Activated CD4-positive, alpha-beta T cell treated with anti-CD3 and anti-CD28 coated beads, Interleukin-2, amount 50 U/mL, for 1 hour (primary cell): ENCODE data around the gene ZNF691.
"Not testable (repeated sequence)": the region's sequence is repeated elsewhere in the genome, so short reads cannot be mapped to it uniquely, and the experiment has no call there.

Source experiments
- DNase-seq: peaks from one replicate; pipeline ENCODE4 v3.0.0-alpha.2; 2020

ZNF691 gene

DNA sequence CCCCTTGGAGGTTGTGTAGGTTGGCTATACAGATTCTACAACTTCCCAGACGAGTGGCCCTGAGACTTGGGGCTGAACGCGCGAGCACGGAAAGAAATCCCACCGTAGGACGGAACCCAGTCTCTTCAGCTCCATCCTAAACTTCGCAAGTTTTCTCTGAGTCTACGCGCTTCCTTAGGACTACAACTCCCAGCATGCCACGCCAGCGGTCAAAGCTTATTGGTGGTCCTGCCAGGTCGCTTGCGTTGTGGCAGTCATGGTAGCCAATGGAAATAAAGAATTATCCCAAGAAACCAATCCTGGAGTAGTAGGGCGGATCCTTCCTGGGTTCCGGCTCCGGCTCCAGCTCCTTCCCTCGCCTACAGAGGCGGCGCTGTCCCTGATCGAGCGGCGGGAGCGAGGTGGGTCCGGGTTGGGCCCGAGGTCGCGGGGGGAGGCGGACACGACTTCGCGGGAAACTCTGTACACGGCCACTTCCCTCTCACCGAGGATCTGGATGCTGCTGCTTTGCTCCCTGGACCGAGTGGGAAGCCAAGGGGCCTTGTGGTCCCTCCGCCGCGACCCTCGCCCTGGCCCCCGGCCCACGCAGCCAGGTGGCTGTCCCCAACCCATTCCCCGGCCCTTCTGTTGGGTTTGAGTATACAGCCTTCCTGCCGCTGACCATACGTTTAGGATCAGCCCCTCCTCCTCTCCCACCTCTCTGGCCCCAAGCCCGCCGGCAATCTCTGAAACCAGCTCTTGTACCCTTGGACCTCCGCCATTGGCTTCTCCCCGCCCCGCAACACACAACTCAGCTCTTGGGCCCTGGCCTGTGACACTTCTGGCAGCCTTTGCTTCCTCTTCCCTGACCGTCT is at the start of gene ZNF691:
TSS of gene ZNF691 (plus strand) at position 357 of the 854 bp plus-strand sequence. CDS start 3,046 bp downstream, outside the sequence.
- DNase-seq, result peak; percentile 85

DNA sequence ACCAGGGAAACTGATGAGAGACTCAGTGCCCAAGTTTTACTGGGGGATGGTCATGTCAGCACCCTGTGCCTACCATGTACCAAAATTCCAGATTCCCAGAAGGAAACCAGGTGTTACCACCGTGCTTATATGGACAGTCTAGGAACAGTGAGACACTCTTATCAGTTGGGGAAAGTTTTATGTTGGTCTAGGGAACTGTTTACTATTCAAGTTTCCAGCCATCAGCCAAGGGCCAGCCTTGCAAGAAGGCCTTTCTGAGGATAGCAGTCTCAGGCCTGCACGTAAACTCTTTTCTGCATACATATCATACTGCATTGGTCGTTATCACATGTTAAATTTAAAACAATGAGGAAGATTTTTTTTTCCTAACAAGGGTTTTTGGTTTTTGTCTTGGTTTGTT is 49.0 kb upstream of the ZNF691 start:
- DNase-seq, result no peak

GRCh38 chr1:42797979-42798378 is 48.4 kb upstream of the ZNF691 start:
- no peak for DNase-seq

GRCh38 chr1:42801832-42802473 is 44.5 kb upstream of the ZNF691 start:
- DNase-seq, result no peak

GRCh38 chr1:42806171-42806570 is 40.2 kb upstream of the ZNF691 start:
- no peak for DNase-seq

DNA sequence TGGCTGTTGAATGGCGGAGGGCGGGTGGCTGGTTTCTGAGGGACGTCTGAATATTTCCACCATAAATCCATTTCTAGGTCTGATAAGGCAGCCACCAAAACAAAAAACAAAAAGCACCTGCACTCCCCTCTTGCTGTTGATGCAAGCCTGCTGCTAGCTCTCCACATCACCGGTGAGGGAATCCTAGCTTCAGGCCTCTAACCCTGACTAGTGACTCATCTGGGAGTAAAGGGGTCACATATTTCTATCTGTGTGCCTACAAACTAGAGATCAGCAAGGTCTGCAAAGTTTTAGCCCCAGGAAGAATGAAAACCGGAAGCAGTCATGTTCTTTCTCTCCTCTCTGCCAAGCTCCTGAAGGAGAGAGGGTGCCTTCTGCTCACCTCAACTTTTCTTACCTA is 39.8 kb upstream of the ZNF691 start:
- DNase-seq, result no peak

- no peak for DNase-seq
Measured at GRCh38 chr1:42807056-42807668, 39.3 kb upstream of the ZNF691 start.

GRCh38 chr1:42814815-42815214 is 31.6 kb upstream of the ZNF691 start:
- not testable (repeated sequence) for DNase-seq

- DNase-seq, result no peak
Measured at GRCh38 chr1:42815941-42816584, 30.4 kb upstream of the ZNF691 start.

DNA sequence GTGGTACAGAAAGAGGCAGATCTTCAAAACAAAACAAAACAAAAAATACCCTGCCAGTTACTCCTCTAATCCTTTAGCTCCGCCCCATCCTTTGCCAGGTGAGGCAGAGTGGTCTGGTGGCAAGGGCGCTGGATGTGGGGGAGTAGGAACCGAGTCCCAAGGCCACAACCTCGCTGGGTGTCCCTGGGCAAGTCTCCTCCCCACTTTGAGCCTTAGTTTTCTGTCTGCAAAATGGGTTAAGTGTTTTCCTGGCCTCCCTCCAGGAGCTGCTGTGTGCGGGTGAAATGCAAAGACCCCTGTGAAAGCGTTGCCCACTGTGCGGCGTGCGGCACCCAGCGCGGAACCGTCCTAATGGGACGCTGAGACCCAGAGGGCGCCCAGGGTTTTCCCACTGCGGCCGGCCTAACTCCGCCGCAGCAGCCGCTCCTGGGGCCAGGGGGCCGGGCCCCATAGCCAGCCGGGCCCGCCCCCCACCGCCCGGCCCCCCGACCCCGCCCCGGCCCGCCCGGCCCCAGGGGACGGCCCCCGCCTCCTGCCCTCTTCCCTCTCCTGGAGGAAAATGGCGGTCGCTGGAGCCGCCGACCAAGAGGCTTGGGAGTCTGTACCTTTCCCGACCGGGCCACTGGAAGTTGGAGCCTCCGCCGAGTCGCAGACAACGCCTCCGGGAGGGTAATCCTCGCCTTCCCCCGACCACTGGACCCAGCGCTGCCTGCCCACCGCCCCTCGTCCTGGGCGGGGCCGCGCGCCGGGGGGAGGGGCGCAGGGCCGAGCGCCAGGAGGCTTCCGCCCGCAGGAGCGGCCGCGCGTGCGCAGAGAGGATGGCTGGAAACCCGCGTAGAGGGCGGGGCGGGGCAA is 29.6 kb upstream of the ZNF691 start, which contains the start of the genes ERMAP and SVBP:
TSS of gene ERMAP (plus strand) at position 538 of the 855 bp plus-strand sequence. CDS start 13,327 bp downstream, outside the sequence.
TSS of gene SVBP (minus strand) at position 813 of the 855 bp plus-strand sequence. CDS start 853 bp downstream, outside the sequence.
- DNase-seq, result peak; percentile 95

DNA sequence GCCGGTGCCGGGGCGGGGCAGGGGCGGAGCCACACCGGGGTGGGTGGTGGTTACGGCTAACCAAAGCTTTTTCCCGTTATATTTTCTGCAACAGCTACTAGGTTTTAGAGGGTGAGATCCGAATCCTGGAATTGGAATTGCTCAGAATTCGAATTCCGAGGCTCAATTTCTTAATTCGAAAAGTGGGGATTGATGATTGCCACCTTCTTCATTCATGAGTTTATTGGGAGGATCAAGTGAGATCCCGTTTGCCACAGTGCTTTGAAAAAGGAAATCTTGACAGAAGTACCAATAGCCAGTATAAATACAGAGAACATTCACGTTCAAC is 29.0 kb upstream of the ZNF691 start:
- no peak for DNase-seq

DNA sequence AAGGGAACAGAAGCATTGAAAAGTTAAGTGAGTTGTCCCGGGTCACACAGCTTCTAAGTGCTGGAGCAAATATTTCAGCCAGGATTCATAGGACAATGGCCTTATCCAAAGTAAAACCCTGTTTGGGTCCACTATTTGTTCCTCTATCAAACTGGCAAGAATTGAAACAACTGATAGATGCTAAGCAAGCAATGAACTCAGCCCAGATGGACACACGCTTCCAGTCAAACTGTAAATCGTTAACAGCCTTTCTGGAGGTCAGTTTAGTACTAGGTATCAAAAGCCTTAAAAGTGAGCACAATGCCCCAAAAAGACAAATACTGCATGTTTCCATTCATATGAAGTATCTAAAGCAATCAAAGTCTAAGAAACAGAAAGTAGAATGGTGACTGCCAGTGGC is 28.4 kb upstream of the ZNF691 start:
- DNase-seq, result no peak

DNA sequence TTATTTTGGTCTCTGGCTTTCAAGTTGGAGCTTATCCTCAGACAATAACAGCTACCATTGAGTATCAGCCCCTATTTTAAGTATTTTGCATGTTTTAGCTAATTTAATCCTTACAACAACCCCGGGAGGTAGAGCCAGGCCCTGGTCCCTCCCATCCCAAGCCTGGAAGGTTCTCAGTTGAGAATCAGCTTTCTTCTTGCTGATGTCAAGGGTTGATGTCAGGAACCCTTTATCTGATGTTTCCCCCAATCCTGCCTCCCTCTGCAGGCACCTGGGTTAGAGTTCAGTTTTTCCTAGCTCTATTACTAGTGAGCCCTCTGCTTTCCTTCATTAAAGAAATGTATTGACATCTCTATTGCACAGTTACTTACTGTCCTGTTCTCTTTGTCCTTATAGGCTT is 25.6 kb upstream of the ZNF691 start:
- no peak for DNase-seq

- no peak for DNase-seq
Measured at GRCh38 chr1:42821690-42822089, 24.7 kb upstream of the ZNF691 start.

DNA sequence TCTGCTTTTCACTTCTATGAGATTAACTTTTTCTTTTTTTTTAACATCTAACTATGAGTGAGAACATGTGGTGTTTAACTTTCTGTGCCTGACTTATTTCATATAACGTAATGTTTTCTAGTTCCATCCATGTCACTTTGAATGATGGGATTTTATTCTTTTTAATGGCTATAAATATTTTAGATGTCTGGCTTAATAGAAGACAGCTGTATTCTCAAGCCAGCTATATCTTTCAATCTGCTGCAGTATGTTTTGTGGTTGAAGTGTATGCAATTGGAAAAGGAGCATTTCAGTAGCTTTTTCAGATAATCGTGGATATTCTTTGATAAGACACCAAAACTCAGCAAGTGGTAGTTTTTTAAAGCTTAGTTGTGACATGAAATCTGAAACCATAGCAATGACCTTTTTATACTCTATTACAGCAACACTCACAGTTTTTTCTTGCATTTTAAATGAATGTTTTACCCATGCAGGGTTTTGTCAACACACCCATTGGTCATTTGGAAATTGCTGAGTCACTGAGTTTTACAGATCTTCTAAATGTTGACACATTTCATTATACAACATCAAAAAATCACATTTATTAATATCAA is 23.5 kb upstream of the ZNF691 start:
- no peak for DNase-seq

- no peak for DNase-seq
Measured at GRCh38 chr1:42824481-42825035, 21.9 kb upstream of the ZNF691 start.

GRCh38 chr1:42825036-42825851 is 21.2 kb upstream of the ZNF691 start:
- DNase-seq, result no peak

DNA sequence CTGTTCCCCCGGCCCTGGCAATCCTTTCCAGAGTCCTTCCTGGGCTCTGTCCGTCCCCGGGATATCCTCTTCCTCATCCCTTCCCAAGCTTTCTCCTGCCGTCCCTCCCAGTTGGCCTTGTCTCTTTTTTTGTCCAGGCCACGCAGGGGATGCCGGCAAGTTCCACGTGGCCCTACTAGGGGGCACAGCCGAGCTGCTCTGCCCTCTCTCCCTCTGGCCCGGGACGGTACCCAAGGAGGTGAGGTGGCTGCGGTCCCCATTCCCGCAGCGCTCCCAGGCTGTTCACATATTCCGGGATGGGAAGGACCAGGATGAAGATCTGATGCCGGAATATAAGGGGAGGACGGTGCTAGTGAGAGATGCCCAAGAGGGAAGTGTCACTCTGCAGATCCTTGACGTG is 15.8 kb upstream of the ZNF691 start:
- DNase-seq, result no peak

GRCh38 chr1:42831273-42831672 is 15.1 kb upstream of the ZNF691 start:
- DNase-seq, result no peak

GRCh38 chr1:42832641-42833240 is 13.7 kb upstream of the ZNF691 start:
- no peak for DNase-seq
